Thoracic aorta (tissue), 2 donors: Measurements from ENCODE around the gene GNG2. TPM values are rescaled to one million over a fixed set of nuclear protein-coding genes. Genes with fewer than 3 reads are reported as not detected.

Experiments used
- ATAC-seq: fragments of 150-250 bp; one replicate; pipeline ENCODE4 v1.8.0; 2017; ENCODE audit warnings: low read depth; ENCODE audit not compliant: insufficient number of reproducible peaks, low FRiP score
- DNase-seq: peaks from one replicate; pipeline ENCODE4 v3.0.0-alpha.2; 2020; ENCODE audit warnings: low spot score
- H3K27ac ChIP-seq, 2 donors: fragments of 200-600 bp; sonication (generic); 1 replicate in 1 of 2; 2 replicates in 1 of 2; pipeline ENCODE4 v1.5.1; 2016; ENCODE audit warnings: mild to moderate bottlenecking in 2 of 2, moderate library complexity in 2 of 2
- H3K27me3 ChIP-seq: fragments of 200-600 bp; sonication (generic); replicated peaks from 2 replicates; pipeline ENCODE4 v1.6.0; 2016; ENCODE audit warnings: mild to moderate bottlenecking; ENCODE audit not compliant: insufficient read depth
- H3K36me3 ChIP-seq: fragments of 200-600 bp; sonication (generic); one replicate; pipeline ENCODE4 v1.5.1; 2016
- H3K4me1 ChIP-seq, 2 donors: fragments of 200-600 bp; sonication (generic); 1 replicate in 1 of 2; 2 replicates in 1 of 2; pipeline versions ENCODE4 v1.5.1 to v1.6.0; 2016; ENCODE audit warnings: low read depth in 2 of 2, mild to moderate bottlenecking in 1 of 2; ENCODE audit not compliant: control insufficient read depth in 1 of 2
- H3K4me3 ChIP-seq: fragments of 200-600 bp; sonication (generic); 2 replicates; pipeline ENCODE4 v1.5.1; 2016; ENCODE audit warnings: mild to moderate bottlenecking
- H3K9me3 ChIP-seq: fragments of 200-600 bp; sonication (generic); 2 replicates; pipeline ENCODE4 v1.5.1; 2016
- total RNA-seq, 2 donors: library from RNA; depleted of rRNA; stranded (reverse); fragments of >200 nt; gene quantifications; one replicate each; pipeline versions ENCODE4 v1.1.0 to v1.2.3, GENCODE V29; 2016
- TF ChIP-seq, protein P1 (sequence below): fragments of 200-600 bp; sonication (generic); IDR thresholded peaks from one replicate; pipeline ENCODE4 v1.5.1; 2019; ENCODE audit warnings: antibody characterized with exemption

GNG2 gene
- total RNA-seq, 2 donors from 2014 or later = 8.7 to 9.3 TPM

- ATAC-seq = no peak
- Histone ChIP-seq H3K27ac (no peak overlapping the region), H3K27me3 (no peaks in the 10 kb centered on the region), H3K9me3 (no peaks in the 10 kb centered on the region), H3K4me3 (no peak overlapping the region), H3K4me1 (peaks cover 5 to 18% of the 10 kb centered on the region in 2 donors), H3K36me3 (peaks cover 17% of the 10 kb centered on the region)
- TF ChIP-seq, protein P1, sequence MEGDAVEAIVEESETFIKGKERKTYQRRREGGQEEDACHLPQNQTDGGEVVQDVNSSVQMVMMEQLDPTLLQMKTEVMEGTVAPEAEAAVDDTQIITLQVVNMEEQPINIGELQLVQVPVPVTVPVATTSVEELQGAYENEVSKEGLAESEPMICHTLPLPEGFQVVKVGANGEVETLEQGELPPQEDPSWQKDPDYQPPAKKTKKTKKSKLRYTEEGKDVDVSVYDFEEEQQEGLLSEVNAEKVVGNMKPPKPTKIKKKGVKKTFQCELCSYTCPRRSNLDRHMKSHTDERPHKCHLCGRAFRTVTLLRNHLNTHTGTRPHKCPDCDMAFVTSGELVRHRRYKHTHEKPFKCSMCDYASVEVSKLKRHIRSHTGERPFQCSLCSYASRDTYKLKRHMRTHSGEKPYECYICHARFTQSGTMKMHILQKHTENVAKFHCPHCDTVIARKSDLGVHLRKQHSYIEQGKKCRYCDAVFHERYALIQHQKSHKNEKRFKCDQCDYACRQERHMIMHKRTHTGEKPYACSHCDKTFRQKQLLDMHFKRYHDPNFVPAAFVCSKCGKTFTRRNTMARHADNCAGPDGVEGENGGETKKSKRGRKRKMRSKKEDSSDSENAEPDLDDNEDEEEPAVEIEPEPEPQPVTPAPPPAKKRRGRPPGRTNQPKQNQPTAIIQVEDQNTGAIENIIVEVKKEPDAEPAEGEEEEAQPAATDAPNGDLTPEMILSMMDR = no peak
- DNase-seq = no peak
Observed at GRCh38 chr14:52000019-52000582, 139.7 kb downstream of the GNG2 start.

GRCh38 chr14:52000696-52001095 is 140.3 kb downstream of the GNG2 start:
- TF ChIP-seq, protein P1 = no peak
- Histone ChIP-seq H3K4me1 (peaks cover 5 to 18% of the 10 kb centered on the region in 2 donors), H3K27me3 (no peaks in the 10 kb centered on the region), H3K4me3 (no peak overlapping the region), H3K36me3 (peaks cover 21% of the 10 kb centered on the region), H3K27ac (no peak overlapping the region), H3K9me3 (no peaks in the 10 kb centered on the region)
- DNase-seq (no peak), ATAC-seq (no peak)

GRCh38 chr14:52002542-52002941 is 142.1 kb downstream of the GNG2 start:
- H3K4me3 ChIP-seq = no peak overlapping the region
- no peaks in the 10 kb centered on the region for H3K27me3 ChIP-seq
- ATAC-seq (no peak), DNase-seq (no peak)
- H3K36me3 ChIP-seq = peaks cover 28% of the 10 kb centered on the region
- peaks cover 5 to 18% of the 10 kb centered on the region in 2 donors for H3K4me1 ChIP-seq
- no peaks in the 10 kb centered on the region for H3K9me3 ChIP-seq
- no peak overlapping the region for H3K27ac ChIP-seq
- TF ChIP-seq, protein P1 = no peak

- peaks cover 35% of the 10 kb centered on the region for H3K36me3 ChIP-seq
- no peak for ATAC-seq
Observed at GRCh38 chr14:52003324-52003723, 142.9 kb downstream of the GNG2 start.

GRCh38 chr14:52005625-52006024 is 145.2 kb downstream of the GNG2 start:
- Histone ChIP-seq H3K27ac (no peak overlapping the region), H3K36me3 (peaks cover 49% of the 10 kb centered on the region)
- ATAC-seq = no peak

More at GRCh38 chr14:52003324-52003723, 142.9 kb downstream of the GNG2 start:
- TF ChIP-seq, protein P1 = no peak
- no peaks in the 10 kb centered on the region for H3K9me3 ChIP-seq
- DNase-seq = no peak
- H3K4me3 ChIP-seq = no peak overlapping the region
- no peaks in the 10 kb centered on the region for H3K27me3 ChIP-seq
- H3K4me1 ChIP-seq = peaks cover 5 to 18% of the 10 kb centered on the region in 2 donors
- no peak overlapping the region for H3K27ac ChIP-seq

More at GRCh38 chr14:52005625-52006024, 145.2 kb downstream of the GNG2 start:
- no peaks in the 10 kb centered on the region for H3K27me3 ChIP-seq
- TF ChIP-seq, protein P1 = no peak
- H3K9me3 ChIP-seq = no peaks in the 10 kb centered on the region
- H3K4me1 ChIP-seq = peaks cover 5 to 18% of the 10 kb centered on the region in 2 donors
- no peak for DNase-seq
- no peak overlapping the region for H3K4me3 ChIP-seq
